Measurements from ENCODE around the gene NEURL1B. TPM values are rescaled to one million over a fixed set of nuclear protein-coding genes. Genes with fewer than 3 reads are reported as not detected.
"Not testable (repeated sequence)": the region's sequence is repeated elsewhere in the genome, so short reads cannot be mapped to it uniquely, and the experiment has no call there.

Gene NEURL1B
- total RNA-seq, 6 experiments from 2014 or later = 4.9 to 9.8 (median 6.4) TPM

DNA sequence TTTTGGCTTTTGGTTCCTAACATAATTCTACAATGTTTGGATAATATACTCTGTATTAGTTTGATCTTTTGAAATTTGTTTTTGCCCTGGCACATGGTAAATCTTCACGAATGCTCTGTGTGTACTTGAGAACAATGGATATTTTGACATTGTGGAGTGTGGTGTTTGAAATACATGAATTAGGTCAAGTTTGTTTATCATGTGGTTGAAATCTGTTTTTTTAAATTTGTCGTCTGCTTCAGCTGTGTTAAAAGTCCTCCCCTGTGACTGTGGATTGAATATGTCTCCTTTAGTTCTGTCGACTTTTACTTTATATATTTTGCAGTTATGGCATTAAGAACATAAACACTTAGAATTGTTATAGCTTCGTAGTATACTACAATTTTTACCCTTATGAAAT, 69.6 kb downstream of the NEURL1B start:
- Histone ChIP-seq H3K36me3 (no peaks in the 10 kb centered on the region), H3K27ac (no peak overlapping the region), H3K9me3 (no peaks in the 10 kb centered on the region), H3K27me3 (no peaks in the 10 kb centered on the region), H3K4me1 (peaks cover 0 to 18% (median 10%) of the 10 kb centered on the region in 4 donors), H3K4me3 (no peak overlapping the region)
- WGBS (ENCODE audit: insufficient coverage, low coverage, low lambda C conversion rate, missing lambda C conversion rate) = 40% methylated on average over 4 of the region's 4 CpGs
- DNase-seq (no peak), ATAC-seq (no peak)
- intact Hi-C loops (cut with DNase I) = loop anchor here (5.0 kb wide), 2 partner anchors 222 to 227 kb away; no protein-coding TSS in a partner anchor
- TF ChIP-seq, protein P1, sequence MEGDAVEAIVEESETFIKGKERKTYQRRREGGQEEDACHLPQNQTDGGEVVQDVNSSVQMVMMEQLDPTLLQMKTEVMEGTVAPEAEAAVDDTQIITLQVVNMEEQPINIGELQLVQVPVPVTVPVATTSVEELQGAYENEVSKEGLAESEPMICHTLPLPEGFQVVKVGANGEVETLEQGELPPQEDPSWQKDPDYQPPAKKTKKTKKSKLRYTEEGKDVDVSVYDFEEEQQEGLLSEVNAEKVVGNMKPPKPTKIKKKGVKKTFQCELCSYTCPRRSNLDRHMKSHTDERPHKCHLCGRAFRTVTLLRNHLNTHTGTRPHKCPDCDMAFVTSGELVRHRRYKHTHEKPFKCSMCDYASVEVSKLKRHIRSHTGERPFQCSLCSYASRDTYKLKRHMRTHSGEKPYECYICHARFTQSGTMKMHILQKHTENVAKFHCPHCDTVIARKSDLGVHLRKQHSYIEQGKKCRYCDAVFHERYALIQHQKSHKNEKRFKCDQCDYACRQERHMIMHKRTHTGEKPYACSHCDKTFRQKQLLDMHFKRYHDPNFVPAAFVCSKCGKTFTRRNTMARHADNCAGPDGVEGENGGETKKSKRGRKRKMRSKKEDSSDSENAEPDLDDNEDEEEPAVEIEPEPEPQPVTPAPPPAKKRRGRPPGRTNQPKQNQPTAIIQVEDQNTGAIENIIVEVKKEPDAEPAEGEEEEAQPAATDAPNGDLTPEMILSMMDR (IDR thresholded peaks at IDR 0.05) = no peak
- no peak for TF ChIP-seq POLR2A (IDR thresholded peaks at IDR 0.05)

DNA sequence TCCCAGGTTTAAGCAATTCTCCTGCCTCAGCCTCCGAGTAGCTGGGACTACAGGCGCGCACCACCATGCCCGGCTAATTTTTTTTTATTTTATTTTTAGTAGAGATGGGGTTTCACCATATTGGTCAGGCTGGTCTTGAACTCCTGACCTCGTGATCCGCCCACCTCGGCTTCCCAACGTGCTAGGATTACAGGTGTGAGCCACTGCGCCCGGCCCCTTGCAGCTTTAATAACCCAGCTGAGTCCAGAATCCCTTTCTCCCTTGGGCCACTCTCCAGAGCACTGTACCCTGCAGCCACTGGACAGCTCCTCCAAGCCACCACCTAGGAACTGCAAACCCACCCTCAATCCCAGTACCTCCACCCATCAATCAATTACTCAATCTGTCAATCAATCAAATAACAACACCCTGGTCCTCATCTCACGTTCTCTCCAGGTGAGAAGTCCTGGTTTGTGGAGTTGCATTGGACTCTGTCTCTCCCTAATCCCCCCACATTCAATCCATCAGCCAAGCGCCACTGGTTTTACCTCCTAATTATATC, 70.3 kb downstream of the NEURL1B start:
- not testable (repeated sequence) for H3K4me3 ChIP-seq, H3K27me3 ChIP-seq, ATAC-seq, H3K9me3 ChIP-seq, H3K36me3 ChIP-seq, H3K27ac ChIP-seq
- H3K4me1 ChIP-seq = peaks cover 0 to 24% (median 10%) of the 10 kb centered on the region in 4 donors
- 54% methylated on average over 12 of the region's 12 CpGs for WGBS (ENCODE audit: insufficient coverage, low coverage, low lambda C conversion rate, missing lambda C conversion rate)
- intact Hi-C loops (cut with DNase I) = loop anchor here (5.0 kb wide), 2 partner anchors 221 to 226 kb away; no protein-coding TSS in a partner anchor
- DNase-seq = peak in 1 of 3 donors; percentile 7

DNA sequence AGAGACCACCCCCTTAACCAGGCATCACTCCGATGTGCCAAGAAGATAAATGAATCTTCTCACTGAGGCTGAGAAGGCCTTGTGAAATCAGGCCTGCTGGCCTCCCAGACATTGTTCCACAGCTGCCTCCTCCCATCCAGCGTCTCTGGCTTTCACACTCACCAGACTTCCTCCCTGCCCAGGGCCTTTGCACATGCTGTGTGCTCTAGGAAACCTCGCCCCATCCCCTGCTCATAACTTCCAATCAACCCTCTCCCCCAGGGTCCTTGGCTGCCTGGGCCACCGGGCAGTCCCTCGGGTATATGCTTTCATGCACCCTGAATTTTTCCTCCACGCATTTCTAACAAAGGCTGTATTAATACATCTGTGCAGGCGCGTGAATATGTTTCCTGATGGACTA, 71.5 kb downstream of the NEURL1B start:
- Histone ChIP-seq H3K4me1 (peaks cover 0 to 30% (median 10%) of the 10 kb centered on the region in 4 donors), H3K27me3 (no peaks in the 10 kb centered on the region), H3K9me3 (no peaks in the 10 kb centered on the region), H3K27ac (no peak overlapping the region), H3K36me3 (no peaks in the 10 kb centered on the region), H3K4me3 (no peak overlapping the region)
- ATAC-seq (no peak), DNase-seq (no peak)
- intact Hi-C loops (cut with DNase I) = loop anchor here (5.0 kb wide), 2 partner anchors 220 to 225 kb away; no protein-coding TSS in a partner anchor
- 48% methylated on average over 8 of the region's 8 CpGs for WGBS (ENCODE audit: insufficient coverage, low coverage, low lambda C conversion rate, missing lambda C conversion rate)
- TF ChIP-seq, protein P1 (IDR thresholded peaks at IDR 0.05) = no peak
- TF ChIP-seq POLR2A (IDR thresholded peaks at IDR 0.05) = no peak

DNA sequence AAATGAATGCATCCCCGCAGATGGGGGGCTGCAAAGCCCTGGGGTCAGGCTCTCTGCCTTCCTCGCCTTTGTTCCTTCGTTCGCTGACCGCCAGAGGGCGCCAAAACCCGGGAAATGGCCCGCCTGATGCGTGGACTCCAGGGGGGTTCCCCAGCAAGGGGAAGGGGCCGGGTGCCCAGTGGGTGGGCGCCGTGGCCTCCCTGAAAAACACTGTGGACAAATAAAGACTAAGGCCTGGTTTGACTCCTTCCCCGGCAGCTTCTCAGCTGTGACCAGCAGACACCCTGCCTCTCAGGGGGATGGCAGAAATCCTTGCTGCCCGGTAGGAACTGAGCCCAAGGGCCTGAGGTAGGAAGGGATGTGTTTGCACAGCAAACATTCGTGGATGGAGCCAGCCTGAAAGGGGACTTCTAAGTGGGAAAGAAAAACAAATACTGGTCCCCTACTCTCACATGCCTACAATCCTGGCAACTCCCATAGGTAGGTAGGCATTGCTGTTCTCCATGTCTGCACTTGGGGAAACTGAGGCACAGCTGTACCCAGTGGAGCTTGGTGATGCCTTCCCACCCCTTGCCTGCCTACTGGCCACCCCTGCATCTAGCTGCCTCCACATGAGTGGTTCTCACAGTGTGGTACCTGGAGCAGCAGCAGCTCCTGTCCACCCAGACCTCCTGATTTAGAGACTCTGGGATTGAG, 72.2 kb downstream of the NEURL1B start:
- Histone ChIP-seq H3K27ac (peak overlapping the region in 1 of 3 donors; percentile 83), H3K36me3 (no peaks in the 10 kb centered on the region), H3K27me3 (no peaks in the 10 kb centered on the region), H3K4me3 (no peak overlapping the region), H3K9me3 (no peaks in the 10 kb centered on the region), H3K4me1 (peaks cover 0 to 30% (median 10%) of the 10 kb centered on the region in 4 donors)
- ATAC-seq (peak in 3 of 4 donors; percentile 14 to 21 (median 19)), DNase-seq (peak; percentile 70 to 76 (median 76))
- no peak for TF ChIP-seq POLR2A (IDR thresholded peaks at IDR 0.05)
- TF ChIP-seq, protein P1 (IDR thresholded peaks at IDR 0.05) = peak; percentile 87 to 95 (median 92)
- intact Hi-C loops (cut with DNase I) = loop anchor here (5.0 kb wide), 2 partner anchors 219 to 224 kb away; no protein-coding TSS in a partner anchor
- WGBS (ENCODE audit: insufficient coverage, low coverage, low lambda C conversion rate, missing lambda C conversion rate) = 0% methylated on average over 7 of the region's 15 CpGs

All from right lobe of liver (tissue), 6 donors.